ENCODE measurements around the gene PIR. TPM values are rescaled to one million over a fixed set of nuclear protein-coding genes. Genes with fewer than 3 reads are reported as not detected.

The PIR gene
- polyA plus RNA-seq, 2 donors = 17.0 to 38.1 TPM

GRCh38 chrX:15344106-15344505 lies 149.0 kb downstream of the PIR start:
- Histone ChIP-seq H3K4me1 (ENCODE audit: control insufficient read depth in 2 of 2, insufficient read depth in 2 of 2, low read length in 1 of 2) (no peaks in the 10 kb centered on the region), H3K27me3 (ENCODE audit: control insufficient read depth in 1 of 2, insufficient read depth in 2 of 2, low read length in 2 of 2) (no peaks in the 10 kb centered on the region), H3K27ac (ENCODE audit: low read depth in 2 of 2, low read length in 1 of 2) (no peak overlapping the region)

GRCh38 chrX:15343075-15343476 lies 150.1 kb downstream of the PIR start:
- 59% methylated on average over 5 of the region's 5 CpGs for WGBS, 2 donors
- H3K27me3 ChIP-seq (ENCODE audit: control insufficient read depth in 1 of 2, insufficient read depth in 2 of 2, low read length in 2 of 2) = peaks cover 0 to 1% of the 10 kb centered on the region in 2 donors
- H3K27ac ChIP-seq (ENCODE audit: low read depth in 2 of 2, low read length in 1 of 2) = no peak overlapping the region

More at GRCh38 chrX:15344106-15344505, 149.0 kb downstream of the PIR start:
- Histone ChIP-seq H3K4me3 (ENCODE audit: low read depth in 1 of 2, low read length in 2 of 2) (no peak overlapping the region), H3K36me3 (ENCODE audit: control insufficient read depth in 2 of 2, insufficient read depth in 2 of 2, low read length in 1 of 2) (no peaks in the 10 kb centered on the region), H3K9me3 (ENCODE audit: control insufficient read depth in 2 of 2, insufficient read depth in 1 of 2, low read depth in 1 of 2, low read length in 1 of 2) (no peaks in the 10 kb centered on the region)

GRCh38 chrX:15340867-15341266 lies 152.3 kb downstream of the PIR start:
- Histone ChIP-seq H3K27me3 (ENCODE audit: control insufficient read depth in 1 of 2, insufficient read depth in 2 of 2, low read length in 2 of 2) (peaks cover 0 to 4% of the 10 kb centered on the region in 2 donors), H3K4me3 (ENCODE audit: low read depth in 1 of 2, low read length in 2 of 2) (no peak overlapping the region), H3K36me3 (ENCODE audit: control insufficient read depth in 2 of 2, insufficient read depth in 2 of 2, low read length in 1 of 2) (no peaks in the 10 kb centered on the region), H3K9me3 (ENCODE audit: control insufficient read depth in 2 of 2, insufficient read depth in 1 of 2, low read depth in 1 of 2, low read length in 1 of 2) (no peaks in the 10 kb centered on the region), H3K4me1 (ENCODE audit: control insufficient read depth in 2 of 2, insufficient read depth in 2 of 2, low read length in 1 of 2) (no peaks in the 10 kb centered on the region), H3K27ac (ENCODE audit: low read depth in 2 of 2, low read length in 1 of 2) (no peak overlapping the region)
- 83 to 90% methylated on average over 2 of the region's 2 CpGs for WGBS, 2 donors

More at GRCh38 chrX:15343075-15343476, 150.1 kb downstream of the PIR start:
- H3K4me3 ChIP-seq (ENCODE audit: low read depth in 1 of 2, low read length in 2 of 2) = no peak overlapping the region
- H3K4me1 ChIP-seq (ENCODE audit: control insufficient read depth in 2 of 2, insufficient read depth in 2 of 2, low read length in 1 of 2) = no peaks in the 10 kb centered on the region
- H3K36me3 ChIP-seq (ENCODE audit: control insufficient read depth in 2 of 2, insufficient read depth in 2 of 2, low read length in 1 of 2) = no peaks in the 10 kb centered on the region
- no peaks in the 10 kb centered on the region for H3K9me3 ChIP-seq (ENCODE audit: control insufficient read depth in 2 of 2, insufficient read depth in 1 of 2, low read depth in 1 of 2, low read length in 1 of 2)

- H3K27me3 ChIP-seq (ENCODE audit: control insufficient read depth in 1 of 2, insufficient read depth in 2 of 2, low read length in 2 of 2) = peaks cover 0 to 4% of the 10 kb centered on the region in 2 donors
- peak overlapping the region in 1 of 2 donors; percentile 32 for H3K4me3 ChIP-seq (ENCODE audit: low read depth in 1 of 2, low read length in 2 of 2)
- H3K9me3 ChIP-seq (ENCODE audit: control insufficient read depth in 2 of 2, insufficient read depth in 1 of 2, low read depth in 1 of 2, low read length in 1 of 2) = peaks cover 0 to 2% of the 10 kb centered on the region in 2 donors
- peak overlapping the region in 1 of 2 donors; percentile 67 for H3K27ac ChIP-seq (ENCODE audit: low read depth in 2 of 2, low read length in 1 of 2)
- no peaks in the 10 kb centered on the region for H3K36me3 ChIP-seq (ENCODE audit: control insufficient read depth in 2 of 2, insufficient read depth in 2 of 2, low read length in 1 of 2)
- WGBS, 2 donors = 0 to 28% methylated on average over 10 of the region's 10 CpGs
- H3K4me1 ChIP-seq (ENCODE audit: control insufficient read depth in 2 of 2, insufficient read depth in 2 of 2, low read length in 1 of 2) = no peaks in the 10 kb centered on the region
Measured at GRCh38 chrX:15336023-15336413, 157.1 kb downstream of the PIR start.

GRCh38 chrX:15335135-15336022 lies 157.8 kb downstream of the PIR start, which contains the start of gene PIGA:
Gene PIGA (minus strand): TSS chrX:15335523. CDS start chrX:15331930, 3,593 bp downstream.
- peak within 1 kb of the TSS; percentile 54 to 87 for H3K4me3 ChIP-seq (ENCODE audit: low read depth in 1 of 2, low read length in 2 of 2)
- WGBS, 2 donors = 1 to 23% methylated on average over 71 to 72 of the region's 72 CpGs
- H3K4me1 ChIP-seq (ENCODE audit: control insufficient read depth in 2 of 2, insufficient read depth in 2 of 2, low read length in 1 of 2) = no peaks in the 10 kb centered on the region
- H3K9me3 ChIP-seq (ENCODE audit: control insufficient read depth in 2 of 2, insufficient read depth in 1 of 2, low read depth in 1 of 2, low read length in 1 of 2) = peaks cover 0 to 2% of the 10 kb centered on the region in 2 donors
- peak within 1 kb of the TSS; percentile 88 to 94 for H3K27ac ChIP-seq (ENCODE audit: low read depth in 2 of 2, low read length in 1 of 2)
- H3K27me3 ChIP-seq (ENCODE audit: control insufficient read depth in 1 of 2, insufficient read depth in 2 of 2, low read length in 2 of 2) = peaks cover 0 to 4% of the 10 kb centered on the region in 2 donors
- no peaks in the 10 kb centered on the region for H3K36me3 ChIP-seq (ENCODE audit: control insufficient read depth in 2 of 2, insufficient read depth in 2 of 2, low read length in 1 of 2)

Other genes starting within 250 kb of the PIR start
- under 1 TPM; 0.65 to 0.88 TPM for gene ASB9, start 223.2 kb downstream of the PIR start, polyA plus RNA-seq
- gene ASB11, start 177.7 kb downstream of the PIR start, polyA plus RNA-seq = not detected
- gene PIGA, start 157.8 kb downstream of the PIR start, polyA plus RNA-seq = 1 to 10 TPM; 8.4 to 8.7 TPM
- under 1 TPM; 0.56 to 0.57 TPM for gene VEGFD, start 108.9 kb downstream of the PIR start, polyA plus RNA-seq
- gene BMX, start 7.5 kb upstream of the PIR start, polyA plus RNA-seq = under 1 TPM; 0.22 to 0.33 TPM
- gene ACE2, start 107.6 kb upstream of the PIR start, polyA plus RNA-seq = 1 to 10 TPM; 1.7 to 3.1 TPM
- gene CLTRN, start 171.5 kb upstream of the PIR start, polyA plus RNA-seq = under 1 TPM; 0.38 to 0.49 TPM
- 1 to 10 TPM; 1.5 to 1.6 TPM for gene CA5B, start 244.9 kb upstream of the PIR start, polyA plus RNA-seq